Neural cell (in vitro differentiated cells): ENCODE measurements around the gene VAV2. TPM values are rescaled to one million over a fixed set of nuclear protein-coding genes. Genes with fewer than 3 reads are reported as not detected.

Experiments used
- H2AFZ ChIP-seq: fragments of 200-600, 300-800 bp; sonication (generic), shearing (Covaris generic); 2 replicates; pipeline ENCODE4 v1.6.0; 2014; ENCODE audit warnings: low read depth, mild to moderate bottlenecking, antibody characterized with exemption, low read length, moderate library complexity
- H3F3A ChIP-seq: fragments of 200-600 bp; shearing (Covaris generic); 2 replicates; pipeline ENCODE4 v1.6.1; 2016; ENCODE audit warnings: mild to moderate bottlenecking, moderate library complexity, mixed read lengths, antibody characterized with exemption, low read length; ENCODE audit not compliant: insufficient read depth, poor library complexity, severe bottlenecking
- H3K27ac ChIP-seq: fragments of 200-600, 300-800 bp; sonication (generic), shearing (Covaris generic); 2 replicates; pipeline ENCODE4 v1.5.1; 2014; ENCODE audit warnings: mild to moderate bottlenecking, low read length, moderate library complexity
- H3K27me3 ChIP-seq: fragments of 300-800, 200-600 bp; sonication (generic), shearing (Covaris generic); 2 replicates; pipeline ENCODE4 v1.6.0; 2014; ENCODE audit warnings: mild to moderate bottlenecking, low read depth, low read length, moderate library complexity; ENCODE audit not compliant: insufficient read depth
- H3K36me3 ChIP-seq: fragments of 300-800, 200-600 bp; sonication (generic), shearing (Covaris generic); 2 replicates; pipeline ENCODE4 v1.5.1; 2014; ENCODE audit warnings: mild to moderate bottlenecking, antibody characterized with exemption, low read length, moderate library complexity; ENCODE audit not compliant: insufficient read depth
- H3K4me2 ChIP-seq: fragments of 300-800, 200-600 bp; sonication (generic), shearing (Covaris generic); 2 replicates; pipeline ENCODE4 v1.6.0; 2014; ENCODE audit warnings: mild to moderate bottlenecking, low read length
- H3K4me3 ChIP-seq: fragments of 300-800, 200-600 bp; sonication (generic), shearing (Covaris generic); 2 replicates; pipeline ENCODE4 v1.5.1; 2014; ENCODE audit warnings: mild to moderate bottlenecking, low read length, moderate library complexity
- H3K79me2 ChIP-seq: fragments of 200-600 bp; shearing (Covaris generic); replicated peaks from 2 replicates; pipeline ENCODE4 v1.6.0; 2014; ENCODE audit warnings: mild to moderate bottlenecking, low read length, moderate library complexity; ENCODE audit not compliant: insufficient read depth
- H3K9ac ChIP-seq: fragments of 300-800, 200-600 bp; sonication (generic), shearing (Covaris generic); 2 replicates; pipeline ENCODE4 v1.6.1; 2016; ENCODE audit warnings: mild to moderate bottlenecking, low read length, mixed read lengths
- H3K9me2 ChIP-seq: fragments of 200-600 bp; shearing (Covaris generic); 2 replicates; pipeline ENCODE4 v1.6.1; 2016; ENCODE audit warnings: mild to moderate bottlenecking, low read length, mixed read lengths; ENCODE audit not compliant: insufficient read depth
- H3K9me3 ChIP-seq: fragments of 200-600, 300-800 bp; sonication (generic), shearing (Covaris generic); 2 replicates; pipeline ENCODE4 v1.6.1; 2016; ENCODE audit warnings: mild to moderate bottlenecking, mixed run types, low read length, moderate library complexity, mixed read lengths
- H4K20me1 ChIP-seq: fragments of 200-600 bp; shearing (Covaris generic); 2 replicates; pipeline ENCODE4 v1.6.1; 2016; ENCODE audit warnings: mild to moderate bottlenecking, mixed run types; ENCODE audit not compliant: insufficient read depth
- EP300 ChIP-seq: fragments of 450-650 bp; conservative IDR thresholded peaks from 2 replicates; pipeline ENCODE4 v1.6.1; 2014; ENCODE audit warnings: antibody characterized with exemption, mild to moderate bottlenecking, moderate library complexity; ENCODE audit not compliant: poor library complexity, severe bottlenecking
- EZH2 ChIP-seq: fragments of 200-600, 300-800 bp; shearing (Covaris generic), sonication (generic); IDR thresholded peaks from 2 replicates; pipeline ENCODE4 v1.6.1; 2014; ENCODE audit warnings: antibody characterized with exemption, low read length, borderline replicate concordance, mild to moderate bottlenecking; ENCODE audit not compliant: insufficient read depth, poor library complexity, severe bottlenecking
- MXI1 ChIP-seq: fragments of 450-650 bp; conservative IDR thresholded peaks from 2 replicates; pipeline ENCODE4 v1.6.1; 2014; ENCODE audit warnings: antibody characterized with exemption, mild to moderate bottlenecking; ENCODE audit not compliant: poor library complexity, severe bottlenecking
- POLR2AphosphoS5 ChIP-seq: IDR thresholded peaks from 2 replicates; pipeline ENCODE4 v1.6.1; 2012
- RAD21 ChIP-seq: fragments of 450-650 bp; conservative IDR thresholded peaks from 2 replicates; pipeline ENCODE4 v1.6.1; 2014; ENCODE audit warnings: antibody characterized with exemption, mild to moderate bottlenecking, moderate library complexity
- REST ChIP-seq: IDR thresholded peaks from 2 replicates; pipeline ENCODE4 v1.6.1; 2012; ENCODE audit warnings: borderline replicate concordance
- SMC3 ChIP-seq: fragments of 450-650 bp; conservative IDR thresholded peaks from 2 replicates; pipeline ENCODE4 v1.6.1; 2014; ENCODE audit warnings: antibody characterized with exemption, mild to moderate bottlenecking, moderate library complexity; ENCODE audit not compliant: poor library complexity
- TAF1 ChIP-seq: IDR thresholded peaks from 2 replicates; pipeline ENCODE4 v1.6.1; 2012; ENCODE audit warnings: low read depth
- polyA plus RNA-seq: library from polyadenylated mRNA; depleted of rRNA; stranded (reverse); fragments of >200 nt; gene quantifications from 2 replicates; pipeline ENCODE4 v1.2.3, GENCODE V29; 2014
- TF ChIP-seq, protein P1 (sequence below): fragments of 450-650 bp; IDR thresholded peaks from 2 replicates; pipeline ENCODE4 v1.5.1; 2014; ENCODE audit warnings: antibody characterized with exemption, mild to moderate bottlenecking, moderate library complexity; ENCODE audit not compliant: poor library complexity, severe bottlenecking

Gene VAV2
- polyA plus RNA-seq, 1 donor from 2014 or later, result 35.2 TPM

- no peak overlapping the region for H3K9ac ChIP-seq
- H3K79me2 ChIP-seq, result no peaks in the 10 kb centered on the region
- H3K9me2 ChIP-seq, result no peaks in the 10 kb centered on the region
- no peak overlapping the region for H3K4me3 ChIP-seq
- no peaks in the 10 kb centered on the region for H3K9me3 ChIP-seq
- no peaks in the 10 kb centered on the region for H3F3A ChIP-seq
- no peaks in the 10 kb centered on the region for H3K27me3 ChIP-seq
- no peak overlapping the region for H2AFZ ChIP-seq
- H3K36me3 ChIP-seq, result no peaks in the 10 kb centered on the region
- H3K4me2 ChIP-seq, result no peak overlapping the region
- TF ChIP-seq EZH2, result no peak
- no peak for TF ChIP-seq EP300
- no peak for TF ChIP-seq TAF1
- TF ChIP-seq, protein P1, sequence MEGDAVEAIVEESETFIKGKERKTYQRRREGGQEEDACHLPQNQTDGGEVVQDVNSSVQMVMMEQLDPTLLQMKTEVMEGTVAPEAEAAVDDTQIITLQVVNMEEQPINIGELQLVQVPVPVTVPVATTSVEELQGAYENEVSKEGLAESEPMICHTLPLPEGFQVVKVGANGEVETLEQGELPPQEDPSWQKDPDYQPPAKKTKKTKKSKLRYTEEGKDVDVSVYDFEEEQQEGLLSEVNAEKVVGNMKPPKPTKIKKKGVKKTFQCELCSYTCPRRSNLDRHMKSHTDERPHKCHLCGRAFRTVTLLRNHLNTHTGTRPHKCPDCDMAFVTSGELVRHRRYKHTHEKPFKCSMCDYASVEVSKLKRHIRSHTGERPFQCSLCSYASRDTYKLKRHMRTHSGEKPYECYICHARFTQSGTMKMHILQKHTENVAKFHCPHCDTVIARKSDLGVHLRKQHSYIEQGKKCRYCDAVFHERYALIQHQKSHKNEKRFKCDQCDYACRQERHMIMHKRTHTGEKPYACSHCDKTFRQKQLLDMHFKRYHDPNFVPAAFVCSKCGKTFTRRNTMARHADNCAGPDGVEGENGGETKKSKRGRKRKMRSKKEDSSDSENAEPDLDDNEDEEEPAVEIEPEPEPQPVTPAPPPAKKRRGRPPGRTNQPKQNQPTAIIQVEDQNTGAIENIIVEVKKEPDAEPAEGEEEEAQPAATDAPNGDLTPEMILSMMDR, result no peak
- no peak for TF ChIP-seq RAD21
- TF ChIP-seq REST, result no peak
- TF ChIP-seq MXI1, result no peak
- TF ChIP-seq POLR2AphosphoS5, result no peak
- TF ChIP-seq SMC3, result no peak
- no peak overlapping the region for H3K27ac ChIP-seq
- H4K20me1 ChIP-seq, result no peaks in the 10 kb centered on the region
These were observed 76.5 kb downstream of the VAV2 start for GRCh38 chr9:133915534-133916158.

DNA sequence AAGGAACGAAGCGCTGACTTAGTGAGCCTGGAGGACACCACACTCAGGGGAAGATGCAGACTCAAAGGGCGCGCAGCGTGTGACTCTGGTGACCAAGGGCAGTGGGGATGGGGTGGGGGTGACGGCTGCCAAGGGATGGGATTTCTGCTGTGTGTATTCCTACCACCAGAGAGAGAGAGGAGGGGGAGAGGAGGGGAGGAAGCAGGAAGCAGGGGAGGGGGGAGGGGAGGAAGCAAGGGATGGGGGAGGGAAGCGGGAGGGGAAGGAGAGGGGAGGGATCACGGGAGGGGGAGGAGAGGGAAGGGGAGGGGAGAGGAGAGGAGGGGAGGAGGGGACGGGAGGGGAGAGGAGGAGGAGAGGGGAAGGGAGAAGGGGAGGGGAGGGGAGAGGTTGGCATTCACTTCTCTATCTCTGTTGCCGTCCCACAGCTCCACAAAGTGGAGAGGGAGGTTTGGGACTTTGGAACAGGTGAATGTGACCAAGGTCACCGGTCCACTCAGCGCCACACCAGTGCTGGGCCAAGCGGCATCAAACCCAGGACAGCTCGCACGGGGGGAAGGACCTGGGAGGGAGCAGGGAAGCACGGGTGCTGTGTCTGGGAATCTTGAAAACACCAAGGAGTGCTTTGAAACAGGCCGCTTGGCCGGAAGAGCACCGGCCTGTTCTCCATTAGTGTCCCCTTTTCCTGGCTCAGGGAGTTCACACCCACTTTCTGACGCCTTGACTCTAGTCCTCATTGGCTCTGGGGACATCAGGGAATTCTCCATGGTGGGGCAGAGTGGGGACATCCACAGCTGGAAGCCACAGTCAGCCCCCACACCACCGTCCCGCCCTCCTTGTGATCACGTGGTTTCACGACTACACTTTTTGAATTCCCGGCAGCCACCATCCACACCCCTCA, 77.4 kb downstream of the VAV2 start:
- no peak overlapping the region for H3K27ac ChIP-seq
- H4K20me1 ChIP-seq, result no peaks in the 10 kb centered on the region

More for the DNA sequence above, 77.4 kb downstream of the VAV2 start:
- Histone ChIP-seq H3K9me2 (no peaks in the 10 kb centered on the region), H3K36me3 (no peaks in the 10 kb centered on the region), H3F3A (no peaks in the 10 kb centered on the region), H3K27me3 (no peaks in the 10 kb centered on the region), H3K9me3 (no peaks in the 10 kb centered on the region), H3K79me2 (peaks cover 3% of the 10 kb centered on the region), H2AFZ (no peak overlapping the region), H3K4me2 (no peak overlapping the region), H3K4me3 (no peak overlapping the region), H3K9ac (no peak overlapping the region)
- TF ChIP-seq POLR2AphosphoS5 (no peak), SMC3 (no peak), RAD21 (no peak), EZH2 (no peak), EP300 (no peak), TAF1 (no peak), REST (no peak), MXI1 (no peak)
- TF ChIP-seq, protein P1, result no peak
